ENCODE results near the gene PDE4C. TPM values are rescaled to one million over a fixed set of nuclear protein-coding genes. Genes with fewer than 3 reads are reported as not detected.

The PDE4C gene
- total and polyA plus RNA-seq, 10 of the 15 experiments (the other 5 are each of a cell fraction or from before 2014, with no cell fraction given): 0.08 to 0.73 (median 0.34) TPM

DNA sequence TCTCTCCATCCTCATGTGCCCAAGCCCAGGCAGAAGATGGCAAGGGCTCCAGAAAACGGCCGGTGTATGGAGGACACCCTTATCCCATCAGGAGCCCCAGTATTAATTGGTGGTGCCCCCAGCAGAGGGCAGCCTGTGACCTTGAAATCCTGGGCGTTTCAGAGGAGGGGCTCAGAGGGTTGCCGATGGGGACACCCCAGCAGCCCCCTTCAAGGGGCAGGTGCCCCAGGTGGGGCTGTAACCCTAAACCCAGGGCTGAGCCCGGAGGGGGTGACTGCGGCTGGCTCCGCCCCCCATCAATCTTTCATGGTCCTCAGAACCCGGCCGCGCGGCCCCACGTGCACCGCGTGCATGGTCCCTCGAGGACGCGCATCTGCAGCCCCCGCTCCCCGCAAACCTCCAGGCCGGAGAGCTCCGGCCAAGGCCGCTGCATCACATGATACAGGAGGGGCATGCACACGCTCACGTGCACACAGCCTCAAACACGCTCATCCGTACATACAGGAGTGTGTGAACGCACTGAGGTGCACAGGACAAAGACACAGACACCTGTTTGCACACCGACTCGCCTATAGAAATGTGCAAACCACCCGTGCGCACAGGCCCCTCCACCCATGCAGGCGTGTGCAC, 23.3 kb downstream of the PDE4C start (continued):
- TF ChIP-seq, protein P1, sequence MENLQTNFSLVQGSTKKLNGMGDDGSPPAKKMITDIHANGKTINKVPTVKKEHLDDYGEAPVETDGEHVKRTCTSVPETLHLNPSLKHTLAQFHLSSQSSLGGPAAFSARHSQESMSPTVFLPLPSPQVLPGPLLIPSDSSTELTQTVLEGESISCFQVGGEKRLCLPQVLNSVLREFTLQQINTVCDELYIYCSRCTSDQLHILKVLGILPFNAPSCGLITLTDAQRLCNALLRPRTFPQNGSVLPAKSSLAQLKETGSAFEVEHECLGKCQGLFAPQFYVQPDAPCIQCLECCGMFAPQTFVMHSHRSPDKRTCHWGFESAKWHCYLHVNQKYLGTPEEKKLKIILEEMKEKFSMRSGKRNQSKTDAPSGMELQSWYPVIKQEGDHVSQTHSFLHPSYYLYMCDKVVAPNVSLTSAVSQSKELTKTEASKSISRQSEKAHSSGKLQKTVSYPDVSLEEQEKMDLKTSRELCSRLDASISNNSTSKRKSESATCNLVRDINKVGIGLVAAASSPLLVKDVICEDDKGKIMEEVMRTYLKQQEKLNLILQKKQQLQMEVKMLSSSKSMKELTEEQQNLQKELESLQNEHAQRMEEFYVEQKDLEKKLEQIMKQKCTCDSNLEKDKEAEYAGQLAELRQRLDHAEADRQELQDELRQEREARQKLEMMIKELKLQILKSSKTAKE (IDR thresholded peaks at IDR 0.05; ENCODE audit: low read depth, poor library complexity, severe bottlenecking): no peak
- no peak for TF ChIP-seq PML (IDR thresholded peaks at IDR 0.05; ENCODE audit: low read length)
- TF ChIP-seq CEBPB (IDR thresholded peaks at IDR 0.05; ENCODE audit: borderline replicate concordance in 1 of 2, low read depth in 2 of 2, low read length in 2 of 2): no peak
- no peak for TF ChIP-seq TBL1XR1 (IDR thresholded peaks at IDR 0.05; ENCODE audit: low read depth, low read length)
- TF ChIP-seq SMAD5 (IDR thresholded peaks at IDR 0.05; ENCODE audit: low read depth): no peak
- TF ChIP-seq, protein P2, sequence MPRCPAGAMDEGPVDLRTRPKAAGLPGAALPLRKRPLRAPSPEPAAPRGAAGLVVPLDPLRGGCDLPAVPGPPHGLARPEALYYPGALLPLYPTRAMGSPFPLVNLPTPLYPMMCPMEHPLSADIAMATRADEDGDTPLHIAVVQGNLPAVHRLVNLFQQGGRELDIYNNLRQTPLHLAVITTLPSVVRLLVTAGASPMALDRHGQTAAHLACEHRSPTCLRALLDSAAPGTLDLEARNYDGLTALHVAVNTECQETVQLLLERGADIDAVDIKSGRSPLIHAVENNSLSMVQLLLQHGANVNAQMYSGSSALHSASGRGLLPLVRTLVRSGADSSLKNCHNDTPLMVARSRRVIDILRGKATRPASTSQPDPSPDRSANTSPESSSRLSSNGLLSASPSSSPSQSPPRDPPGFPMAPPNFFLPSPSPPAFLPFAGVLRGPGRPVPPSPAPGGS (IDR thresholded peaks at IDR 0.05; ENCODE audit: borderline replicate concordance, insufficient read depth, low read depth, low read length, poor library complexity, severe bottlenecking): no peak
- no peak for TF ChIP-seq KLF5 (IDR thresholded peaks at IDR 0.05; ENCODE audit: partially characterized antibody)
- TF ChIP-seq BACH1 (IDR thresholded peaks at IDR 0.05; ENCODE audit: borderline replicate concordance): no peak
- no peak for TF ChIP-seq IKZF1 (conservative IDR thresholded peaks at IDR 0.05)
- no peak for TF ChIP-seq HDAC2 (IDR thresholded peaks at IDR 0.05)
- TF ChIP-seq POU2F2 (IDR thresholded peaks at IDR 0.05; ENCODE audit: borderline replicate concordance, low read depth, low read length): 0 out of 3 replicates have a peak, but pooled peaks have one; percentile 3
- TF ChIP-seq PAX5 (IDR thresholded peaks at IDR 0.05; ENCODE audit: borderline replicate concordance, low read depth, low read length): no peak
- TF ChIP-seq, protein P3, sequence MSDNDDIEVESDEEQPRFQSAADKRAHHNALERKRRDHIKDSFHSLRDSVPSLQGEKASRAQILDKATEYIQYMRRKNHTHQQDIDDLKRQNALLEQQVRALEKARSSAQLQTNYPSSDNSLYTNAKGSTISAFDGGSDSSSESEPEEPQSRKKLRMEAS (IDR thresholded peaks at IDR 0.05; ENCODE audit: low read depth, low read length): peak; percentile 75
- peak; percentile 89 to 97 for TF ChIP-seq BHLHE40 (IDR thresholded peaks at IDR 0.05; ENCODE audit: borderline replicate concordance in 1 of 2, low read depth in 2 of 2, low read length in 1 of 2)
- peak; percentile 83 for TF ChIP-seq MXI1 (IDR thresholded peaks at IDR 0.05; ENCODE audit: low read depth, low read length)
- no peak for TF ChIP-seq MEF2B (IDR thresholded peaks at IDR 0.05; ENCODE audit: partially characterized antibody, poor library complexity, severe bottlenecking)
- TF ChIP-seq SIX5 (IDR thresholded peaks at IDR 0.05; ENCODE audit: low read depth, low read length, severe bottlenecking): no peak
- TF ChIP-seq, protein P4, sequence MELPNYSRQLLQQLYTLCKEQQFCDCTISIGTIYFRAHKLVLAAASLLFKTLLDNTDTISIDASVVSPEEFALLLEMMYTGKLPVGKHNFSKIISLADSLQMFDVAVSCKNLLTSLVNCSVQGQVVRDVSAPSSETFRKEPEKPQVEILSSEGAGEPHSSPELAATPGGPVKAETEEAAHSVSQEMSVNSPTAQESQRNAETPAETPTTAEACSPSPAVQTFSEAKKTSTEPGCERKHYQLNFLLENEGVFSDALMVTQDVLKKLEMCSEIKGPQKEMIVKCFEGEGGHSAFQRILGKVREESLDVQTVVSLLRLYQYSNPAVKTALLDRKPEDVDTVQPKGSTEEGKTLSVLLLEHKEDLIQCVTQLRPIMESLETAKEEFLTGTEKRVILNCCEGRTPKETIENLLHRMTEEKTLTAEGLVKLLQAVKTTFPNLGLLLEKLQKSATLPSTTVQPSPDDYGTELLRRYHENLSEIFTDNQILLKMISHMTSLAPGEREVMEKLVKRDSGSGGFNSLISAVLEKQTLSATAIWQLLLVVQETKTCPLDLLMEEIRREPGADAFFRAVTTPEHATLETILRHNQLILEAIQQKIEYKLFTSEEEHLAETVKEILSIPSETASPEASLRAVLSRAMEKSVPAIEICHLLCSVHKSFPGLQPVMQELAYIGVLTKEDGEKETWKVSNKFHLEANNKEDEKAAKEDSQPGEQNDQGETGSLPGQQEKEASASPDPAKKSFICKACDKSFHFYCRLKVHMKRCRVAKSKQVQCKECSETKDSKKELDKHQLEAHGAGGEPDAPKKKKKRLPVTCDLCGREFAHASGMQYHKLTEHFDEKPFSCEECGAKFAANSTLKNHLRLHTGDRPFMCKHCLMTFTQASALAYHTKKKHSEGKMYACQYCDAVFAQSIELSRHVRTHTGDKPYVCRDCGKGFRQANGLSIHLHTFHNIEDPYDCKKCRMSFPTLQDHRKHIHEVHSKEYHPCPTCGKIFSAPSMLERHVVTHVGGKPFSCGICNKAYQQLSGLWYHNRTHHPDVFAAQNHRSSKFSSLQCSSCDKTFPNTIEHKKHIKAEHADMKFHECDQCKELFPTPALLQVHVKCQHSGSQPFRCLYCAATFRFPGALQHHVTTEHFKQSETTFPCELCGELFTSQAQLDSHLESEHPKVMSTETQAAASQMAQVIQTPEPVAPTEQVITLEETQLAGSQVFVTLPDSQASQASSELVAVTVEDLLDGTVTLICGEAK (IDR thresholded peaks at IDR 0.05; ENCODE audit: borderline replicate concordance): no peak
- no peak for TF ChIP-seq CBFB (IDR thresholded peaks at IDR 0.05; ENCODE audit: low read depth)
